Mesenteric fat pad (tissue), 1 donor: ENCODE results near the gene PFN3. TPM values are rescaled to one million over a fixed set of nuclear protein-coding genes. Genes with fewer than 3 reads are reported as not detected.

ENCODE experiments used
- DNase-seq: peaks from one replicate; pipeline ENCODE4 v3.0.0-alpha.2; 2020; ENCODE audit warnings: low spot score
- total RNA-seq: library from RNA; stranded (reverse); fragmentation: NEBNext Ultra II Directional; extraction: Animal tissue kit (Norgen Biotek cat#: 25700); gene quantifications from one replicate; pipeline ENCODE4 v1.2.1, GENCODE V29; 2021
- donor health status: DM: yes; HTN: yes; CAD: no.

Gene PFN3
- total RNA-seq, 1 donor from 2014 or later = not detected

DNA sequence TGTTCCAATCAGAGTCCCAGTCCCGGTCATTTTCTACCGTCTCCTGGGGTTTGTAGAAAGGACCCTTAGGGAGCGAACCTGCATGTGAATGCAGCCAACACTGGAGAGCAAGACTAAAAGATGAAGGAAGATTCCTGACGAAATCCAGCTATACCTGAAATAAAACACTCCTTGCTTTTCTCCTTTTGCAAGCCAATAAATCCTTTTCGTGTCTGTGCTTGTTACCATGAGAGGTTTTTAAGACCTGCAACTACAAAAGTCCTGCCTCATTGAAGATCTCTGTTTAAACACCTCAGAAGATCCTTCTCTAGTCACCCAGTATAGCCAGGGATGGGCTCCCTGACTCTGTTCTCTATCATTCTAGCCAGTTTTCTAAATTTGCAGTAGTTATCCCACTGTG lies 26.2 kb downstream of the PFN3 start:
- no peak for DNase-seq

DNA sequence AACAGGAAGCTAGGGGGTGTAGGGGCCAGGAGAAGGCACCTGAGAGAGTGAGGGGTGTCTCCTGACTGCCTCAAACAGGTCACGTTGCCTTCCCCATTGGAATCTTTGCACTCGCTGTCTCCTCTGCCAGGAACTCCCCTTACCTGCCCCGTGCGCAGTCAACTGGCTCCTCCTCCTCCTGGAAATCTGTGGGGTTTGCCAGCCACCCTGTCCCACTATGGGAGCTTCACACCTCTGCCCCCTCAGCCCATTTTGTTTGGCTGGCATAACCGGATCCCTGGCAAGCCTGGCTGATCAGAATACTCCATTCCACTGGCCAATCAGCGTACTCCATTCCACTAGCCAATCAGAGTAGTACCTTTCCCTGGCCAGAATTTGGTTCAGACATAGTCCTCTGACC lies 26.7 kb downstream of the PFN3 start:
- no peak for DNase-seq

DNA sequence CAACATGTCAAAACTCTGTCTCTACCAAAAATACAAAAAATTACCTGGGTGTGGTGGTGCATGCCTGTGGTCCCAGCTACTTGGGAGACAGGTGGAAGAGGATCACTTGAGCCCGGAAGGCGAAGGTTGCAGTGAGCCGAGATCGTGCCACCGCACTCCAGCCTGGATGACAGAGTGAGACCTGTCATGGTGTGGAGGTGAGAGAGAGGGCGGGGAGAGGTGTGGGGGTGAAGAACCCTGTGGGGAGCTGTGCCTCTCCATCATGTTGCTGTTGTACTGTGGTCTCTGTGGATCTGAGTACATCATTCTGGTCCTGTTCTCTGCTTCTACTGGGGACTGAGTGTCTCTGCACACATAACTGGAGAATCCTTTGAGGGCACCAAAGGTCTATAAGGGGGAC lies 27.6 kb downstream of the PFN3 start:
- DNase-seq = no peak

DNA sequence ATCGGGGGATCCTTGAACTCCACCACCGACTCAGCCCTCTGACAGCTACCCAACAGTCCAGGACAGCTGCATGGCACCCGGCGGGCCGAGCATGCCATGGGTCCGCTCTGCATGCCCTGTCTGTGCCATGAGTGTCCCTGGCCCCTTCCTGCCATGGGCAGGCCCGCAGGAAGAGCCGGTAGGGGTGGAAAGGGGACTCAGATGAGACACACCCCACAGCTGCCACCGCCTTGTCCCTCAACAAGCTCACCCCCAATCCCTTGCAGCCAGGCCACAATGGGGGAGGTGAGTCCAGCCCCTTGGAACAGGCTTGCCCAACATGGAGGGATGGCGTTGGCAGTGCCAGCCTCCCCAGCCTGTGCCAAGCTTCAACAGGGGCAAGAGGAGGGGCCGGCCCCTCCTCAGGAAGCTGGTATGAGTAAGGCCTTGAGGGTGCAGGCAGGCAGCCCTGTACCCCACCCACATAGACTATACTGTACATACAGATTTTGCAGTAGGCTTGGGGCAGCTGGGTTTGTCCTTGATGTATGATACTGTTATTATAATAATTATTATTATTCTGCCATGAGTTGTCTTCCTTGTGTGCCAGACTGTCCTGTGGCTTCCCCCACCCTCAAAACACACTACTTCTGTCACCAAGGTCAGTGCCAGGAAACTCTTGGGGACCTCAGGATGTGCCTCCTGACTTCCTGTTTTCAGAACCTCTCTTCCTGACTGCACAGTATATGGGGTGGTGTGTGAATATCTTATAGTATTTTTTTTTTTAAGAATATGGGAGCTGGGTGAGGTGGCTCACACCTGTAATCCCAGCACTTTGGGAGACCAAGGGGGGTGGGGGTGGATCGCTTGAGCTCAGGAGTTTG lies 28.2 kb downstream of the PFN3 start:
- DNase-seq = no peak

DNA sequence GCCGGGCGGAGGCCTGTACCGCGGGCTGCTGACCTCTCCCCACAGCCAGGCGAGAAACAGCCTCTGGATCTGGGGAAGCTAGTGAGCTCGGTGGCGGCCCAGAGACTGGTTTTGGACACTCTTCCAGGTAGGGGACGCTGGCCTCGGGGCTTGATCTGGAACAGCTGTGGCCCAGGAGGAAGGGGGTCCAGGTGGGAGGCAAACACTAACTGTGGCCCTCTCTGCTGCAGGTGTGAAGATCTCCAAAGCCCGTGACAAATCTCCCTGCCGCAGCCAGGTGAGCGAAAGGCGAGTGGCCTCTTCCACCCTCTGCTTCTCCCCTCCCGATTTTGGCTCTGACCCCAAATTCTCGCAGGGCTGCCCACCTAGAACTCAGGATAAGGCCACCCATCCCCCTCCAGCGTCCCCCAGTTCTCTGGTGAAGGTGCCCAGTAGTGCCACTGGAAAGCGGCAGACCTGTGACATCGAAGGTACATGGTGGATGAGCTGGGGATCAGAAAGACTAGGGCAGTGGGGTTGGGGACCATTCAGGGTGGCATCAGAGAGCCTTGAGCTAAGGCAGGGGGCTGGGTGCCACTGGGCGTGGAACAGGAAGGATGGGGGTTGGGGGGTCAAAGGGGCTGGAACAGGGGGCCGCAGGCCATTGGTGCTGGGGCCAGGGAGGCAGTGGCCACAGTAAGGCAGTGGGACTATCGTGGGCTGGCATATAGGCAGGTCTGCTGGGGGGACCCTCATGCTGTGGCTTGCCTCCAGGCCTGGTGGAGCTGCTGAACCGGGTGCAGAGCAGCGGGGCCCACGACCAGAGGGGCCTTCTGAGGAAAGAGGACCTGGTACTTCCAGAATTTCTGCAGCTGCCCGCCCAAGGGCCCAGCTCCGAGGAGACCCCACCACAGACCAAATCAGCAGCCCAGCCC lies 29.1 kb downstream of the PFN3 start:
- no peak for DNase-seq

DNA sequence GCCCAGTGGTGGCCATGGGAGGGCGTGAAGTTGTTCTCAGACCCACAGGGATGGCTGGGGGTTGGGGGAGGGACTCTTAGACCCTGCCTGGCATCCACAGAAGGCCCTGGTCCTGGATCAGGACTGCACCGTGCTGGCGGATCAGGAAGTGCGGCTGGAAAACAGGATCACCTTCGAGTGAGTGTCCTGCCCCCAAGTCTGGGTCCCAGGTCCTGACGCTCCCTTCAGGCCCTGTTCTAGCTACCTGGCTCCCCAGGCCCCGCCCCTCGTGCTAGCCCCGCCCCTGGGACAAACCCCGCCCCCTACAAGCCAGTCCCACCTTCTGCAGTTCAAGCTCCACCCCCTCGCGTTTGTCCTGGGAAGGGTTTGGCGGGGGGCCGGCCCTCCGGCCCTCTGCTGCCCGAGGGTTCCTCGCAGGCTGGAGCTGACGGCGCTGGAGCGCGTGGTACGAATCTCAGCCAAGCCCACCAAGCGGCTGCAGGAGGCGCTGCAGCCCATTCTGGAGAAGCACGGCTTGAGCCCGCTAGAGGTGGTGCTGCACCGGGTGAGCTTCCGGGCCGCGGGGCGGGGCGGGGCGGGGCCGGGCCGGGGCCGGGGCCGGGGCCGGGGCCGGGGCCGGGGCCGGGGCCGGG lies 29.9 kb downstream of the PFN3 start:
- DNase-seq = peak; percentile 91

DNA sequence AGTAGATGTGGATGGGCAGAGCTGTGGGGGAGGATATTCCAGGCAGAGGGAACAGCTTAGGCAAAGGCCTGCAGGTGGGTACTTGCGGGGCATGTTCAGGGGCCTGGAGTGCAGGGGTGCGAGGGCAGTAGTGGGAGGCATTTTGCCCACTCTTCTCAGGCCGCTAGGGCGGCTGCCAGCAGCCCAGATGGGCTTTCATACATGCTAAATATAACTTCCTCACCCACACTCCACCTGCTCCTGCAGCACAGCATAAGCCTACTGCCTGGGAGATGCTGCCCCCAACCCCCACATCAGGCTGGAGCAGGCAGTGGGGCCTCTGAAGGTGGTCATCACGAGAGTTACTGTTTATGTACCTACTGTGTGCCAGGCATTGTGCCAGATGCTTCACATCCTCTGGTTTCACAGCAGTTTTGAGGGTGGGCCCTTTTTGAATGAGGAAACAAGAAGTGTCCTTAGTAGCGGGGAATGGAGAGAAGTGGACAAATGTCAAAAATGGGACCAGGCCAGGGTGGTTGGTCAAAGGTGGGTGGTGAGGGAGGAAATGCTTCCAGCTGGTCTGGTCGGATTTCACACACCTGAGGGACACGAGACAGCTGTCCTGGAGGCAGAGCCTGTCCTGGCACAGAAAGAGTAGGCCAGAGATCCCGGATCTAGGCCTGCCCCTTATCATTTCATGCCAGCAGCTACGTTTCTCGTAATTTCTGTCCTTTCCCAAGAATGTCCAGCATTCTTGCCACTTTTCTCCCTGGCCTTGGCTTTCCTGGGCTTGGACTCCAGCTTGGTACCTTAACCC lies 30.6 kb downstream of the PFN3 start:
- DNase-seq = no peak

DNA sequence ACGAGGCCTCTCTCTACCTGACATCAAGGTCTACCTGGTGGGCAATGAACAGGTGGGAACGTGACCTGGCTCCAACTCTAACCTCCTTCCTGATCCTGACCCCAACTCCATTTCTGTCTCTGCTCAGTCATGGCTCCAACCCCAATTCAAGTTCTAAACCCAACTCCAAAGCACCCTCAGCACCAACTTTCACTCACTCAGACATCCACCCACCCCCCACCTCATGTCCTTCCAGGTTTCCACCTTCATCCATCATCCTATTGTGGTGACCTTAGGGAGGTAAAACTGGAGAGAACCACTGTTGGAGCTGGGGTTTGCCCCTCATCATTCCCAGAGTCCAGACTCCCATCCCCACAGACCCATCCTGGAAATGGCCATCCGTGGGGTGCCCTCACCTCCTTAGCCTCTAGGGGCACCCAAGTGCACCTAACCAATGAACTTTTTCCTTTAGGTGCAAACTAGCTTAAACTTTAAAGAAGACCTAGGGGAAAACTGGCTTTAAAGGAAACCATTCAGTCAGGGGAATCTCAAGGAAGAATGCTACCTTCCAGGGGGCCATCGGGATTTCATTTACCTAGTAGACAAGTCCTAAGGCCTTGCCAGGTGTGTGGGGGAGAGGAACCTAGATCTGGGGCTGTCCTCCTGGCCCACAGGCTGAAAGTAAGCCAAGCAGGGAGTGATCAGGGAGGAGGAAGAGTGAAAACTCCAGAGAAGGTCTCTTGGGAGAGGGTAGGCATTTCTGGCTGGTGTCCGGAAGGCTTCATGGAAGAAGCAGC lies 31.4 kb downstream of the PFN3 start:
- no peak for DNase-seq

DNA sequence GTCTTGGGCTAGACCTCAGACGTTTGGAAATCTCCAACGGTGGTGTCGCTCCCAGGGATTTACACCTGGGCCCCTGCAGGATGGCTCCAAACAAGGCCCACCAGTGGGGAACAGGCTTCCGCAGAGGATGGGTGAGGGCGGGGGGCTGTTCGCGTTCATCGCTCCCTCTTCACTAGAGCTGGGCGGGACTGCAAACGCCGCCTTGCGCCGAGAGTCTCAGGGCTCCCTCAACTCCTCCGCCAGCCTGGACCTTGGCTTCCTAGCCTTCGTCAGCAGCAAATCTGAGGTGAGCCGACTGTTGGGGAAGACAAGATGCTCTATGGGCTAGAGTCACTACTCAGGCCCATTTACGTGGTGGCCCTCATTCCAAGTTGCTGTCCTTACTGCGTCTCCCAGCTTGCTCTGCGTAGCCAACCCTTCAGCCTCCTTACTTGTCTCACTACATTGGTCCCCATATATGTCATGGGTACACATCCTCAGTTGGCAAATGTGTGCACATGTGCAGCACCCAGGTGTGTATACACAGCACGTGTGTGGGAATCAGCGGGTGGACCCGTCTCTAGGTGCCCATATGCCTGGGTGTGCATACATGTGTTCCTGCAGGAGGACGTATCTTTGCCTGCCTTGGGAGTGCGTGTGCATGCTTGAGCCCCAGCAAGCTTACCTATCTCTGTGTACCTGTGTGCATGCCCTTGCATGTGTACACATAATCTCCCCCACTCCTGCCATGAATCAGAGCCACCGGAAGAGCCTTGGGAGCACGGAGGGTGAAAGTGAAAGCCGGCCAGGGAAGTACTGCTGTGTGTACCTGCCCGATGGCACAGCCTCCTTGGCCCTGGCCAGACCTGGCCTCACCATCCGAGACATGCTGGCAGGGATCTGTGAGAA lies 32.2 kb downstream of the PFN3 start:
- DNase-seq = no peak

DNA sequence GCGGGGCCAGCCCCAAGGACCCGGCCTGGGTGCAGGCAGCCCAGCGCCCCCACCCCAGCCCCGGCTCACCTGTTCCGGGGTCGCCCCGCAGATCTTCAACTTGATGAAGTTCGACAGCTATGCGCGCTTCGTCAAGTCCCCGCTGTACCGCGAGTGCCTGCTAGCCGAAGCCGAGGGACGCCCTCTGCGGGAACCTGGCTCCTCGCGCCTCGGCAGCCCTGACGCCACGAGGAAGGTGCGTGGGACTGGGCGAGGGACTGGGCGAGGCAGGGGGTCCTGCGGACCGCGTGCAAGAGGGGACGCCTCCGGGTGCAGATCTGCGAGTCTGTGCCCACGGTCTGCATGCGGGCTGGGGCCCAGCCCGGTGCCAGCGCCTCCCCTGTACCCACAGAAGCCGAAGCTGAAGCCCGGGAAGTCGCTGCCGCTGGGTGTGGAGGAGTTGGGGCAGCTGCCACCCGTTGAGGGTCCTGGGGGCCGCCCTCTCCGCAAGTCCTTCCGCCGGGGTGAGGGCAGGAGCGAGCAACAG lies 33.1 kb downstream of the PFN3 start:
- DNase-seq = no peak

DNA sequence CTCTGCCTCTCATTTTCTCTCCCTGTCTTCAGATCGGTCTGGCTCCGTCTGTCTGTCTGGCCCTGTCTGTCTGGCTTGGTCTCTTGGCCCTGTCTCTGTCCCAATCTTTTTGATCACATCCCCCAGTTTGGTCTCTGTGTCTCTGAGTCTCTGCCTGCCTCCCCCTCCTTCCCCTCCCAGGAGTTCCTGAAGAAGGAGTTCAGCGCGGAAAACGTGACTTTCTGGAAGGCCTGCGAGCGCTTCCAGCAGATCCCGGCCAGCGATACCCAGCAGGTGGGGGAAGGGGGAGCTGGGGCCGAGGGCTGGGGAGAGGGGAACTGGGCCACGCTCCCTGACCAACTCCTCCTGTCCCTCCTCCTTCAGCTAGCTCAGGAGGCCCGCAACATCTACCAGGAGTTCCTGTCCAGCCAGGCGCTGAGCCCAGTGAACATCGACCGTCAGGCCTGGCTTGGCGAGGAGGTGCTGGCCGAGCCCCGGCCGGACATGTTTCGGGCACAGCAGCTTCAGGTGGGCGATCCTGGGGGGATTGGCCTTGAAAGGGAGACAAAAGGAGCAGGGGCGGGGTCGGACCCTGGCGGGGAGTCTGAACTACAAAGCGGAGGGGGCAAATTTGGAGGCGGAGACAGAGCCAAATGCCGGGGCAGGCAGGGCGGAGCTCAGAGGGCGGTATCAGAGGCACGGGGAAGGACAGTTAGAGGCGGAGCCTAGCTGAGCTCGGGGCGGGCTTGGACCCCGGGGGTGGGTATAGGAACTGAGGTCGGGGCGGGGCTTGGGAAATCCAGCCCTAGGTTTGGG lies 33.7 kb downstream of the PFN3 start:
- peak; percentile 95 for DNase-seq

DNA sequence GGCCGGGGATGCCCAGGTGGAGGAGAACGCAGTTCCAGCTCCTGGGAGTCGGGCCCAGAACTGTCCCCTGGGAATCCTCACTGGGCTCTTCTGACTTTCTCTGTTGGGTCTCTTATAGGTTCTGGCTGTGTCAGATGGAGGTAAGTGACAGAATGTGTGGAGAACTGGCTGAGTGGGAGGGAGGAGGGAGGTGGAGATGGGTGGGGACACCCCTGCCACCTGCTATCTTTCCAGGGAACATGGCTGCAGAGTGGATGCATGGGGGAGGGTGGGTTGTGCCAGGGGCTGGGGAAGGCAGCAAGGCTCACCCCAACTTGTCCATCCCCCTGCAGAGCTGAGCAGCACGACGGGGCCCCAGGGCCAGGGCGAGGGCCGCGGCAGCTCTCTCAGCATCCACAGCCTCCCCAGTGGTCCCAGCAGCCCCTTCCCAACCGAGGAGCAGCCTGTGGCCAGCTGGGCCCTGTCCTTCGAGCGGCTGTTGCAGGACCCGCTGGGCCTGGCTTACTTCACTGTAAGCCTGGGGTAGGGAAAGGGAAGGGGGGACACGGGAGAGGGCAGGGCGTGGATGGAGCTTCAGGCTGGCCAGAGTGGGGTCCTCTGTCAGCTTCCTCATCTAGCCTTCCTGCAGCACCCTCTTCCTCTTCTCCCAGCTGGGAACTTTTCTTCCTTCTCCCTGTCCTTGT lies 34.5 kb downstream of the PFN3 start:
- no peak for DNase-seq

DNA sequence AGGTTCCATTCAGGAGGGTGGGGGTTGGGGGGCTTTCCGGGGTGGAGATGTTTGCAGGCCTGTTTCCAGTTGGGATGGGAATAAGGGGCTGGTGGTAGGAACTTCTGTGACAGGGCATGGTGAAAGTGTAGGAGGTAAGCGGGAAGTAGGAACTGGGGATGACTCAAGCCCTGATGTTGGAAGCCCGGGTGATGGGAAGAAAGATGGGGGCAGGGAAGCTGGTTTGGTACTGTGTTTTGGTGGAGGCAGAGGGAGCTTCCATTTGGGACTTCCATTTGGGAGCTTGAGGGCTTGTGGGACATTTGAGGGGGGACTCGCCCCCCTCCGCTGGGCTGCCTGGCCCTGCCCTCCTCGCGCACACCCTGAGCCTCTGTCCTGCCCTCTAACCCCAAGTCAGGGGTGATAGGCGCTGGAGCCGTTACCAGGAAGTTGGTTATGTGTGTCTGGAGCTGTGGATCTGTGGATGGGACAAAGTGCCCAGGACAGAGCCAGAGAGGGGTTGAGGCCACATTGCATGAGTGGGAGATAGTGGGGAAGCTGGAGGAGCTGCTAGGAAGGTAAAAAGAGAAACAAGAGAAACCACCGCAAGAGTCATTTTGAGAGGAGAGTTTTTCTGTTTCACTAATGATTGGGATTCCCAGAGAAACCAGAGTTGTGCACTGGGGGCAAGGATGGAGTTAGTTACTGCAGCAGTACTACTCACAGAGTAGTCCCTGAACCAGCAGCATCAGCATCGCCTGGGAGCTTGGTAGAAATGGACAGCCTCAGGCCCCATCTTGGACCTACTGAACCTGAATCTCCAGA lies 36.1 kb downstream of the PFN3 start:
- no peak for DNase-seq

DNA sequence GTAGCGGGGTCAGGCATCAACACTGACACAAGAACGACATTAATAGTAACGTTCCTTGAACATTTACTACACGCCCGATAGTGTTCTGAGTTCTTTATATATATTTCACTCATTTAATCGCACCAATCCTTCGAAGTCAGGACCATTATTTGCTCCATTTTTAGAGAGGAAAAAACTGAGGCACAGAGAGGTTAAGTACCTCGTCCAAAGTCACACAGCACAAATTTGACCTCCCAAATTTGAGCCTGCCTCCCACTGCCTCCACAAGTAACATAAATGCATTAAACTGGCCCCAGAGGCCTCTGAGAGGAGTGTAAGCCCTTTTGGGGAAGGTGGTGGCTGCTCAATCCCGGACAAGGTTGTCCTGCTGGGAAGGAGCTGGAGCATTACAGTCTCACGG lies 36.9 kb downstream of the PFN3 start:
- DNase-seq = no peak

DNA sequence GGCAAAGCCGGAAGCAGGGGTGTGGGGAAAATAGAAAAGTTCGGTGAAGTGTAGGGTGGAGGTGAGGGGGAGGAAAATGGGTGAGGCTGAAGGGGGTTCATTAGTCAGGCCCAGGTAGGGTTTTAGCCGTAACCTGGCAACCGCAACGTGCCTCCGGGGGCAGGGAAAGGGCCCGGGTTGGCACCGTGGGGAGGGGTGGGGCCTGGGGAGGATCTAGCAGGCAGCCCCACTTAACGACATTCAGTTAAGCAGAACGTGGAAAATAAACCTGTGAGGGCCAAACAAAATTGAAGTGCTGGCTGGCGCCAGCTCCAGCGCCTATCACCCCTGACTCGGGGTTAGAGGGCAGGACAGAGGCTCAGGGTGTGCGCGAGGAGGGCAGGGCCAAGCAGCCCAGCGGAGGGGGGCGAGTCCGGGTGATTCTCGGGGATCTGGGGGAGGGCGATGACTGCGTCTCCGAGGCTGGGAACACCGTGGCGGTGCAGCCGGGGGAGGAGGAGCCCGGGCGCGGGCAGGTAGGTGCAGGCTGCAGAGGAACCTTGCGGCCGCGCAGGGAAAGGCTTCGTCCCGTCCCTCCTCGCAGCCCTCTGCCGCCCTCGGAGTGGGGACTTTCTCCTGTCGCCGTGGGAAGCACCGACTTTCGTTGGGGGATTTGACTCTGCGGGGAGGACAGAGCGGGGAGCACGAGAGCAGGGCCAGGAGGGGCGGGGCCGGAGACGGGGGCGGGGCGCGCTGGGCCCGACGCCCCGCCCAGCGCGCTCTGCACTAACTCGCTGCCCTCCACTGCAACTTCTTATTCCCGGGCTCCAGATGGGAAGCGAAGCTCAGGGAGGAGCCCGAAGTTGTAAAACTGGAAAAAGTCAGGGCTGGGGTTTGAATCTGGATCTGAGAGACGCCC lies 37.6 kb downstream of the PFN3 start:
- DNase-seq = no peak

DNA sequence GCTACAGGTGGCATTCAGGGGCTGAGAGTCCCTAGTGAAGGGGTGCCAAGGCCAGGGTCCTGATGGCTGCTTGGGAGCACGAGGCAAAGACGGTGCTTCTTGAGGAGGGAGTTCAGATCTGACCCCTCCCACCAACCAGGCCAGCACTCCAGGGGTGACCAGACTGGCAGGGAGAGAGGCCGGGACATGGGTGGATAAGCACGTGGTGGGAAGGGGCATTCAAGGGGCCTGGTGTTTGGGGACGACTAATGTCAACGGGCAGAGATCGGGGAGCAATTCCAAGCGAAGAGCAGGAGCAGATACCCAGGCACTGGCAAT lies 38.2 kb downstream of the PFN3 start:
- no peak for DNase-seq
